Measurements from ENCODE around the gene DAB2. TPM values are rescaled to one million over a fixed set of nuclear protein-coding genes. Genes with fewer than 3 reads are reported as not detected.

DAB2 gene
- total RNA-seq, 3 donors from 2014 or later, result 112 to 240 (median 119) TPM

GRCh38 chr5:39443911-39444310 lies 19.1 kb upstream of the DAB2 start:
- Histone ChIP-seq H3K27me3 (no peaks in the 10 kb centered on the region), H3K4me1 (no peaks in the 10 kb centered on the region), H3K9me3 (no peaks in the 10 kb centered on the region), H3K4me3 (no peak overlapping the region), H3K36me3 (no peaks in the 10 kb centered on the region), H3K27ac (no peak overlapping the region)
- TF ChIP-seq, protein P1, sequence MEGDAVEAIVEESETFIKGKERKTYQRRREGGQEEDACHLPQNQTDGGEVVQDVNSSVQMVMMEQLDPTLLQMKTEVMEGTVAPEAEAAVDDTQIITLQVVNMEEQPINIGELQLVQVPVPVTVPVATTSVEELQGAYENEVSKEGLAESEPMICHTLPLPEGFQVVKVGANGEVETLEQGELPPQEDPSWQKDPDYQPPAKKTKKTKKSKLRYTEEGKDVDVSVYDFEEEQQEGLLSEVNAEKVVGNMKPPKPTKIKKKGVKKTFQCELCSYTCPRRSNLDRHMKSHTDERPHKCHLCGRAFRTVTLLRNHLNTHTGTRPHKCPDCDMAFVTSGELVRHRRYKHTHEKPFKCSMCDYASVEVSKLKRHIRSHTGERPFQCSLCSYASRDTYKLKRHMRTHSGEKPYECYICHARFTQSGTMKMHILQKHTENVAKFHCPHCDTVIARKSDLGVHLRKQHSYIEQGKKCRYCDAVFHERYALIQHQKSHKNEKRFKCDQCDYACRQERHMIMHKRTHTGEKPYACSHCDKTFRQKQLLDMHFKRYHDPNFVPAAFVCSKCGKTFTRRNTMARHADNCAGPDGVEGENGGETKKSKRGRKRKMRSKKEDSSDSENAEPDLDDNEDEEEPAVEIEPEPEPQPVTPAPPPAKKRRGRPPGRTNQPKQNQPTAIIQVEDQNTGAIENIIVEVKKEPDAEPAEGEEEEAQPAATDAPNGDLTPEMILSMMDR (IDR thresholded peaks at IDR 0.05), result no peak
- no peak for TF ChIP-seq POLR2AphosphoS5 (IDR thresholded peaks at IDR 0.05)
- no peak for TF ChIP-seq POLR2A (IDR thresholded peaks at IDR 0.05)
- no peak for DNase-seq (ENCODE audit: low spot score in 2 of 2)
- intact Hi-C loops (cut with DNase I; ENCODE audit: low total_unique reads), result no loop called here

GRCh38 chr5:39442991-39443390 lies 18.2 kb upstream of the DAB2 start:
- TF ChIP-seq POLR2A (IDR thresholded peaks at IDR 0.05) (no peak), POLR2AphosphoS5 (IDR thresholded peaks at IDR 0.05) (no peak)
- TF ChIP-seq, protein P1 (IDR thresholded peaks at IDR 0.05), result no peak
- Histone ChIP-seq H3K4me1 (no peaks in the 10 kb centered on the region), H3K27ac (no peak overlapping the region), H3K4me3 (no peak overlapping the region), H3K27me3 (no peaks in the 10 kb centered on the region), H3K9me3 (no peaks in the 10 kb centered on the region), H3K36me3 (no peaks in the 10 kb centered on the region)
- no peak for DNase-seq (ENCODE audit: low spot score in 2 of 2)
- intact Hi-C loops (cut with DNase I; ENCODE audit: low total_unique reads), result no loop called here

GRCh38 chr5:39441838-39442237 lies 17.1 kb upstream of the DAB2 start:
- H3K9me3 ChIP-seq, result no peaks in the 10 kb centered on the region
- no peak overlapping the region for H3K4me3 ChIP-seq
- intact Hi-C loops (cut with DNase I; ENCODE audit: low total_unique reads), result no loop called here
- H3K27ac ChIP-seq, result no peak overlapping the region
- no peaks in the 10 kb centered on the region for H3K27me3 ChIP-seq
- DNase-seq (ENCODE audit: low spot score in 2 of 2), result no peak
- TF ChIP-seq POLR2AphosphoS5 (IDR thresholded peaks at IDR 0.05), result no peak
- TF ChIP-seq, protein P1 (IDR thresholded peaks at IDR 0.05), result no peak
- no peak for TF ChIP-seq POLR2A (IDR thresholded peaks at IDR 0.05)
- H3K36me3 ChIP-seq, result no peaks in the 10 kb centered on the region
- no peaks in the 10 kb centered on the region for H3K4me1 ChIP-seq

GRCh38 chr5:39440958-39441624 lies 16.3 kb upstream of the DAB2 start:
- Histone ChIP-seq H3K4me3 (no peak overlapping the region), H3K36me3 (no peaks in the 10 kb centered on the region), H3K4me1 (no peaks in the 10 kb centered on the region), H3K9me3 (no peaks in the 10 kb centered on the region), H3K27ac (no peak overlapping the region), H3K27me3 (no peaks in the 10 kb centered on the region)
- intact Hi-C loops (cut with DNase I; ENCODE audit: low total_unique reads), result no loop called here
- TF ChIP-seq, protein P1 (IDR thresholded peaks at IDR 0.05), result no peak
- TF ChIP-seq POLR2A (IDR thresholded peaks at IDR 0.05), result no peak
- no peak for TF ChIP-seq POLR2AphosphoS5 (IDR thresholded peaks at IDR 0.05)
- DNase-seq (ENCODE audit: low spot score in 2 of 2), result no peak

- Histone ChIP-seq H3K9me3 (no peaks in the 10 kb centered on the region), H3K27me3 (no peaks in the 10 kb centered on the region), H3K36me3 (no peaks in the 10 kb centered on the region), H3K4me1 (no peaks in the 10 kb centered on the region), H3K4me3 (no peak overlapping the region), H3K27ac (no peak overlapping the region)
- no peak for TF ChIP-seq POLR2A (IDR thresholded peaks at IDR 0.05)
- intact Hi-C loops (cut with DNase I; ENCODE audit: low total_unique reads), result no loop called here
- DNase-seq (ENCODE audit: low spot score in 2 of 2), result no peak
Observed at GRCh38 chr5:39440192-39440957, 15.6 kb upstream of the DAB2 start.

Data from breast epithelium (tissue), 4 donors.